Stimulated activated CD4-positive, alpha-beta T cell treated with anti-CD3 and anti-CD28 coated beads, Interleukin-15, amount 100 ng/mL, for 1 hour (primary cell): ENCODE results near the gene MECP2.
"Not testable (repeated sequence)": the region's sequence is repeated elsewhere in the genome, so short reads cannot be mapped to it uniquely, and the experiment has no call there.

ENCODE experiments used
- DNase-seq, 2 donors: peaks; one replicate each; pipeline ENCODE4 v3.0.0-alpha.2; 2020; ENCODE audit warnings: low read depth in 1 of 2, low spot score in 1 of 2

The MECP2 gene

DNA sequence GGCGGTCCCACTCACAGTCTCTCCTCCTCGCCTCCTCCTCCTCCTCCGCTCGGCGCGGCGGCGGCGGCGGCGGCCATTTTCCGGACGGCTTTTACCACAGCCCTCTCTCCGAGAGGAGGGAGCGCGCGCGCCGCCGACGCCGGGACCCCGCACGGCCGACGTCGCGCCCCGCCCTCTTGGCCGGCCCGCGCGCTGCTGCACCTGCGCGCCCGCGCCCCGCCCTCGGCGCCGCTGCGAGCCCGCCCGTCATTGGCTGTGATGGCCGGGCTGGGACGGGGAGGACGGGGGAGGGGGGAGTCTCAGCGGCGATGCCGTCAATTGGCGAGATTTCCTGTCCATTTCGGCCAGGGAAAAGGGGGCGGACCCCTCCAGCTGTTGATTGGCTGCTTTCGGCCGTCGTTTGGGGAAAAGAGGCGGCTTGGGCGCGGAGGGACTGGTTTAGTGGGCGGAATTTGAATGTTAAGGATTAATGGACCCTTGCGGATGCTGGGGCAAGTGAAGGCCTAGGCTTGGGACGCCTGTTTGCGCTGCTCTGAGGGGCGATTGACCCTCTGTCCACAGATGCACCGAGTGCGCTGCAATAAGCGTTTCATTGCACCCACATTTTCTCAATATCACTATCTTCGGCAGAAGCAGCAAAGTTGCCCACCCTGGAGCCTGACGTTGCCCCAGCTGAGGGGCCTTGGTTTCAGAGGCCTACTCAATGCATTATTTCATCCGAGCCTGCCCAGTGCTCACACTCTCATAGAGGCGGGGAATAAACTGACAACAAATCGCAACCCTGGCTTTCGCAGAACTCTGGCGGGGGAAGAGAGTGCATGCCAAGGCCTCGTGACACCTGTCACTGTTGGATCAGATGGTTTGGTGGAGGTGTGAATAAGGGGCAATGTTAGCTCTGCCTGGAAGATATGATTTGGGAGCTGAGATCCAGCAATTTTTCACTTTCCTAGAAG, at the start of gene MECP2:
Gene MECP2 (minus strand): TSS at position 129 of the 953 bp plus-strand sequence.
- peak; percentile 72 to 77 for DNase-seq

DNA sequence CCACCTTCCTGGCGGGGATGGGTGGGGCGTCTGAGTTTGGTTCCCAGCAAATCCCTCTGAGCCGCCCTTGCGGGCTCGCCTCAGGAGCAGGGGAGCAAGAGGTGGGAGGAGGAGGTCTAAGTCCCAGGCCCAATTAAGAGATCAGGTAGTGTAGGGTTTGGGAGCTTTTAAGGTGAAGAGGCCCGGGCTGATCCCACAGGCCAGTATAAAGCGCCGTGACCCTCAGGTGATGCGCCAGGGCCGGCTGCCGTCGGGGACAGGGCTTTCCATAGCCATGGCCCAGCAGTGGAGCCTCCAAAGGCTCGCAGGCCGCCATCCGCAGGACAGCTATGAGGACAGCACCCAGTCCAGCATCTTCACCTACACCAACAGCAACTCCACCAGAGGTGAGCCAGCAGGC, 46.5 kb upstream of the MECP2 start, which contains the start of gene OPN1LW:
Gene OPN1LW (plus strand): TSS at position 234 of the 400 bp plus-strand sequence. CDS start 41 bp downstream, at position 275.
- not testable (repeated sequence) for DNase-seq

DNA sequence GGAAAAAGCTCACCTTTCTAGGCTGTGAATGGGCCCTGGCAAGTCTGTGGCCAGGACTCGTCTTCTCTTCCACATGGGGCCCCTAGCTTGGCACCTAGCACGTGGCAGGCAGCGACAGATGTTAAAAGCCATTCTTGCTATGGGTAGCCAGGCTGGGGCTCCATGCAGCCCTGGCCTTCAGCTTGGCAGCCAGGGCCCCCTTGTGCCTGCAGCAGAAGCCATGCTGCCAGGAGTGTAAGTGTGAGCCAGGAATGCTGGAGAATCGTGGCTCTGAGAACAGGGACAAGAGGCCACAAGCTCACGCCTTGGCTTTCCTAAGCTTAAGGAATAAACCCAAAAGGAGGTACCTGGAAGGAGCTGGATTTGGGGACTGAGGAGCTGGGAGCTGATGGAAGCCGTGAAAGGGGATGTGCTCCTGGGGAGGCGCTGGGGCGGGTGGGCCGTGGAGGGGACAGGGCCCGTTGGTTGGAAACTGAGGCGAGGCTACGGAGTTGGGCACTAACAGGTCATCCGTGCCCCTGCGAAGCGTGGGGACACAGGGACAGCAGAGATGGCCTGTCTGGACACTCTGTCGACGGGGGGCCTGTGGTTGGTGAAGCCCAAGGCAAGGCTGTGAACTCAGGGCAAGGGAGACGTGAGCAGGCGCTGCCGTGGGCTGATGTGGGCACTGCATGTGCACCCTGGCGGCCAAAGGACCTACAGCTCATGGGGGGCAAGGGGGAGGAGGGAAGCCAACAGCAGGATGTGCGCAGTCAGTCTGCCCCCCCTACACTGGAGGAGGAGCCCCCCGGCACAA, 45.6 kb upstream of the MECP2 start:
- DNase-seq, result no peak

DNA sequence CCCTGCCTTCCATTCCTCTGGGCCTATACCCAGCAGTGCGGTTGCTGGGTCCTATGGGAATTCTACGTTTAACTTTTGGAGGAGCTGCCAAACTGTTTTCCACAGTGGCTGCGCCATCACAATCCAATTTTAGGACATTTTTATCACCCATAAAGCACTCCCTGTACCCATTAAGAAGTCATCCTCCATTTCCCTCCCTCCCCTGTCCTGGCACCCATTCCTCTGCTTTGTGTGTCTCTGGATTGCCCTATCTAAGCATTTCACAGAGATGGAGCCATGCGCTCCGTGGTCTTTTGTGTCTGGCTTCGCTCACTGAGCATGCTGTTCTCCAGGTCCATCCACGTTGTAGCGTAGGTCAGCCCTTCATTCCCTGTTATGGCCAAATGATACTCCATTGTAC, 44.9 kb upstream of the MECP2 start:
- DNase-seq, result no peak

DNA sequence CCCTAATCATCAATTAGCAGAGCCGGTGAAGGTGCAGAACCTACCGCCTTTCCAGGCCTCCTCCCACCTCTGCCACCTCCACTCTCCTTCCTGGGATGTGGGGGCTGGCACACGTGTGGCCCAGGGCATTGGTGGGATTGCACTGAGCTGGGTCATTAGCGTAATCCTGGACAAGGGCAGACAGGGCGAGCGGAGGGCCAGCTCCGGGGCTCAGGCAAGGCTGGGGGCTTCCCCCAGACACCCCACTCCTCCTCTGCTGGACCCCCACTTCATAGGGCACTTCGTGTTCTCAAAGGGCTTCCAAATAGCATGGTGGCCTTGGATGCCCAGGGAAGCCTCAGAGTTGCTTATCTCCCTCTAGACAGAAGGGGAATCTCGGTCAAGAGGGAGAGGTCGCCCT, 43.2 kb upstream of the MECP2 start:
- DNase-seq, result no peak

DNA sequence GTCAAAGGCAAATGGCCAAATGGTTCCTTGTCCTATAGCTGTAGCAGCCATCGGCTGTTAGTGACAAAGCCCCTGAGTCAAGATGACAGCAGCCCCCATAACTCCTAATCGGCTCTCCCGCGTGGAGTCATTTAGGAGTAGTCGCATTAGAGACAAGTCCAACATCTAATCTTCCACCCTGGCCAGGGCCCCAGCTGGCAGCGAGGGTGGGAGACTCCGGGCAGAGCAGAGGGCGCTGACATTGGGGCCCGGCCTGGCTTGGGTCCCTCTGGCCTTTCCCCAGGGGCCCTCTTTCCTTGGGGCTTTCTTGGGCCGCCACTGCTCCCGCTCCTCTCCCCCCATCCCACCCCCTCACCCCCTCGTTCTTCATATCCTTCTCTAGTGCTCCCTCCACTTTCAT, 42.7 kb upstream of the MECP2 start:
- DNase-seq, result no peak

DNA sequence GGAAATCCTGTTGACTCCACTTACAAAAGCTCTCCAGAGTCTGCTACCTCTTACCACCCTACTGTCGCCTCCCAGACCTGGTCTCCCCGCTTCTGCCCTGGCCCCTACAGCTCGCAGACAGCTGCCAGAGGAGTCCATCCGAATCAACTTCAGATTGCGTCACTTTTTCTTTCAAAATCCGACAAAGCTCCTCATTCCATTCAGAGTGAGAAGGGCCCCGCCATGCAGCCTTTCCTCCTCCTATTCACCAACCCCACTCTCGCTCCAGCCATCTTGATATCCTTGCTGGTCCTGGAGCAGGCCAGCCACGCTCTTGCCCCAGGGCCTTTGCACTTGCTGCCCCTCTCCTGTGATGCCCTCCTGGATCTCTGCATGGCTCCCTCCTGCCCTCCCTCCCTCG, 41.3 kb upstream of the MECP2 start:
- DNase-seq, result no peak

DNA sequence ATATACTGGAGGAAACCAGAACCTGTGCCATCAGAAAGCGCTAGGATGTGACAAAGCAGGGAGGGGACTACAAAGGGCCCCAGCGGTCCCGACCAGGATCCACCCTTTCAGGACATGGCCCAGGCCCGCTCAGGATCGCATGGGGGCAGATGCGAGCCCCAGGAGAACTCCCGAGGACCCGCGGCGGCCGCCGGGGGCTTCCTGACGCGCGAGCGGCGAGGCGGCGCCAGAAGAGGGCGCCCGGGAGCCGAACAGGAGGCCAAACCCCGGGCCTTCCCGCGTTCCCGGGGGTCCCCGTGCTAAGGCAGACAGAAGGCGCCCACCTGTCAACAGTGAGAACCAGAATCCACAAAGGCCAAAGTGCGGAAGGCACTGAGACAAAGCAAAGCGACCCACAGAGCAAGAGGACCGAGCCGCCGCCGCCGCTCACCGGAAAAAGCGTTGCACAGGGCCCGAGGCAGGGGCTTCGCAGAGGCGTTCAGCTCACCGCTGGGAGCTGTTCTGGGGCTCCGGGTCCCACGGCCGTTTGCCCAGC, 39.2 kb upstream of the MECP2 start:
- DNase-seq, result peak; percentile 38 to 54

DNA sequence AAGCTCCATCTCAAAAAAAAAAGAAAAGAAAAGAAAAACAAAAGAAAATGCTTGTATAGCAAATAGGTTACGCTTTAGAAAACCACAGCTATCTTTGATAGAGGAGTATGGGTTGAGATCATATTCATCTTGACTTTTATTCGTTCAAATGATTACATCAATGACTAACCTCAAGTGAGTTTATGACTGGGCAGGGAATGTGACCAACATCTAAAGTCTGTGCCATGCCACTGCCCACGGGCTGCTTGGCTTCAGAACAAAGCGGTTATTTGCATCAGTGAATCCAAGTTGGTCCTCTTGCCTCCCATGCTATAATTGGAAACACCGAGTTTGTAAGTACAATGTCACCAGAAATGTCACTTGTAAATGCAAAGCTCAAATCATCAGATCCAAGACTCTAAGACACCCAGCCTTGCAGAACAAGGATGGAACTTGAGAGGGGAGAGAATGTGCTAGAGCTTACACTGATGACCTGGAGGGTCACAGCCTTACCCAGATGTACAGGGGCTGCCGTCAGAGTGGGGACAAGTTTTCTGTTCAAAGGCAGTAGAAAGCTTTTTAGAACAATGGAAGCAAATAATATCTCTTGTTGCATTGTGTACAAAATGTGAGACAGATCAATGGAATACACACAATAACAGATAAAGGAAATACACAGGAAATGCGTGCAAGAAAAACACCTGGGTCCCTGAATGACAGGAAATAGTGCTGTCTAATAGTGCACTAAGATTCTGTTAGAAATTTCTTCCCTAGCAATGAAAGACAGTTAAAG, 38.1 kb upstream of the MECP2 start:
- DNase-seq, result no peak

DNA sequence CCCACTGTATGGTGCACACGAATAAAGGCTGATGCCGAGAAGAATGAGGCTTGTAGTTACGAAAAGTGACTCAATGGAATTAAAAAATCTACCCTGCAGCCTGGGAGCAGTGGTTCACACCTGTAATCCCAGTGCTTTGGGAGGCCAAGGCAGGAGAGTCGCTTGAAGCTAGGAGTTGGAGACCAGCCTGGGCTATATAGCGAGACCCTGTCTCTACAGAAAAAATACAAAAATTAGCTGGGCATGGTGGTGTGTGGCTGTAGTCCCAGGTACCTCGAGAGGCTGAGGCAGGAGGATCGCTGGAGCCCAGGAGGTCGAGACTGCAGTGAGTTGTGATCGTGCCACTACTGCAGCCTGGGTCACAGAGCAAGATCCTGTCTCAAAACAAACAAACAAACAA, 34.8 kb upstream of the MECP2 start:
- DNase-seq, result no peak

DNA sequence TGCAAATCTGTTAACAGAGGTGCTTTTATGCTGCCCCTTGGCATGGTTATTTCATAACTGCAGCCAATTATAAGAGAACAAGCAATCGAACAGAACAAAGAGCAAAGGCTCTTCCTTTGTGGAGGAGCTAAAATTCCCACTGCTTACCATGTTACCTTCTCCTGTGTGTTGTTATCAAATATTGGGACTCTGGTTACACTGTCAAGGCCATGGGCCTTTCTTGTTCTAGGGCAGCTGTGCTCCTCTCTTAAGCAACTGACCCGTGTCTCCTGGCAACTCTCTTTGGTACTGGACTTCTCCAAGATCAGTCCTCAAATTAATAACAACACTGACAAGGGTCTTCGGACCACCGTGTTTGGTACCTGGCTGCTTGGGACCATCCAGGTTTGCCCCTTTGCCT, 34.4 kb upstream of the MECP2 start:
- no peak for DNase-seq

DNA sequence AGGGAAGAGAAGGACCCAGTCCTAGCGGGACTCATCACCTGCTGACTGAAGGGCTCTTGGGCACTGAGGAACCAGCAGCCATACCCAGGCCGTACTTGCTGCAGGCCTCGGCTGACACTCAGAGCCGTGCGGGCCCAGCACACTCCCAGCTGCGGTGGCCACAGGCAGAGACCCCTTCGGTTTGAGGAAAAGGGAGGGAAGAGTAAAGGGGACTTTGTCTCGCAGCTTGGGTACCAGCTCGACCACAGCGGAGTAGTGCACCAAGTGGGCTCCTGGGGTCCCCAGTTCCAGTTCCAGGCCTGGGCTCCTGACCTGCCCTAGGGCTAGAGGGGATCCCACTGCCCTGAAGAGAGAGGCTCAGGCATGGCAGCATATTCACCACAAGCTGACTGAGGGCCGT, 28.6 kb upstream of the MECP2 start:
- DNase-seq, result no peak

DNA sequence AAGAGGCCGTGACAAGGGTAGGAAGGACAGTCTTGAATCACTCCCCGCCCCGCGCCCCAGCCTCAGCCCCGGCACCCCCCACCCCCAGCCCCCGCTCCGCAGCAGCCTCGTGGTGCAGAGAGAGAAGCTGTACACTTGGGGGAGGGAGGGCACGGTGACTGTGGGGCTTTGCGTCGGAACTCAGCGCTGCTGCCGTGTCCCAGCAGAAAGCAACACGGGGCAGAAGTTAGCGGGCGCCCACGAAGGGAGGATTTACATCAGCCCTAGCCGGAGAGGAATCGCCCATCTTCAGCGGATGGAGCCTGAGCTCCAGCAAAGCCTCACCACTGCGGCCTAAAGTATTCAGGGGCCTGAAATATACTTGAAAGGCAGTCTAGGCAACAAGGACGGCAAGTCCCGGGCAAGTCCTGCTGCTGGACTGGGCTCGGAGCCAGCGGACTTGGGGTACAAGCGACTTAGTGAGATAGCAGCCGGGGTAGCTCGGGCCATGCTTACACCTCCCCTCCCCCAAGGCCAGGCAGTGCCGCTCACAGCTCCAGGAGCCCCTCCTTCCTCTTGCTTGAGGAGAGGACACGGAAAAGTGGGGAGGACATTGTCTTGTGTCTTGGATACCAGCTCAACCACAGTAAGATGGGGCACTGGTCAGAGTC, 28.0 kb upstream of the MECP2 start:
- no peak for DNase-seq

DNA sequence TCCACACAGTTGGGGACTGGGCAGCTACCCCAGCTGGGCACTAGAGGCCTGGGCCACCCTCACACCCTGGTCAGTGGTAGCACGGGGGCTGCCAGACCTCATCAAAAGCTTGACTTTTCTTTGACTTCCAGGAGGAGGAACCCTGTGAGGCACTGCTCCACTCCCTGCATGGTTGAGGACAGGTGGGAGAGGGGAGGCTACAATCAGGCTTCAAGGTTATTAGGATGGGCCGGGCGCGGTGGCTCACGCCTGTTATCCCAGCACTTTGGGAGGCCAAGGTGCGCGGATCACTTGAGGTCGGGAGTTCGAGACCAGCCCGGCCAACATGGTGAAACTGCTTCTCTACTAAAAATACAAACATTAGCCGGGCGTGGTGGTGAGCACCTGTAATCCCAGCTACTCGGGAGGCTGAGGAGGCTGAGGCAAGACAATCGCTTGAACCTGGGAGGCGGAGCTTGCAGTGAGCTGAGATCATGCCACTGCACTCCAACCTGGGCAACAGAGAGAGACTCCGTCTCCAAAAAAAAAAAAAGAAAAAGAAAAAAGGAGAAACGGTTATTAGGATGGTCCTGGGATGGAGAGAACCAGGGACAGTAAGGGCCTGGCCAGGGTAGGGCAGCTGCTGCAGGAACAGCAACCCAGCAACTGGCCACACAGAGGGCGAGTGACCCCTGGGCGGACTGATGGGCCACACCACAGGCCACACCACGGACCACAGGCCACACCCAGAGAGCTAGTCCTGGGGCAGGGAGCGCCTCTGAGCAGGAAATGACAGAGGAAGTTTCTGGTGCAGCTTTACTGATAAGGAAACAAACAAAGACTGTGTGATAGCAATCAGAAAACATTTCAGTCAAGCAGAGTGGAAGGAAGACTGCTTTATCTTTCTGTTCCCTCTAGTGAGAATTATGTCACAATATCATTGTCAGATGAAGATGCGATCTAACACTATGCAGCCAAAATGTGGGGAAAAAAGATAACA, 26.0 kb upstream of the MECP2 start:
- no peak for DNase-seq

DNA sequence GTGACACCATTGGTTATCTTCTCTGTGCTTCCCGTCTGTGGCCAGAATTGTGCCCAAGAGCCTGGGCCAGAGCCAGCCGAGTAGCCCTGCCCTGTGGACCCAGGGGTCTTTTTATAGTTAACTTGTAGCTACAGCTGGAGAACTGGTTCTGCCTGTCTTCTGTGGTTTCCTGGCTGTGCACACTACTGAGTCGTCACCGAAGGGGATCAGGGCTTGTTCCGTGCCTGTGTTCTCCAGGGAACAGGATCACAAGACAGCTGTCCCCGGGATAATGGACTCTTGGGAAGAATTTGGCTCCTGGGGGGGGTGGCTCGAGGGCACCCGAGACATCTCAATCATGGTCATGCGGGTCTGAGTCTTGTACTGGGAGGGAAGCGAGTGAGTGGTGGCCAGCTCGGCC, 24.4 kb upstream of the MECP2 start:
- no peak for DNase-seq

DNA sequence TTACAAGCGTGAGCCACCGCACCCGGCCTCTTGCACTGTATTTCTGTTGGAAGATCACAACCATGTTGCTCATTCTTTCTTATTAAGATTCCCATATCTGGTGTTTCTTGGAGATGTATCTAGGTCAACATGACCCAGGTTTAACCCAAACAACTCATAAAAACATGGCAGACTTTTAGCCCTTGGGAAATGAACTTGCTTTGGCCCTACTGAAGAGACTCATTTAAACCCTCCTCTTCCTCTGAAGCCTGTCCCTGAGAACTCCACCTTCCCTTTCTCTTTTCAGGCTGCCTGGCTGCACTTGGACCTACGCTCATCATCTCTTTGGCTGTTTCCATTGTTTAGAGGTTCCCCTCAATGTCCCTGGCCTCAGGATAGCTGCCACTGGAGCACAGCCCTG, 23.7 kb upstream of the MECP2 start:
- DNase-seq, result no peak

DNA sequence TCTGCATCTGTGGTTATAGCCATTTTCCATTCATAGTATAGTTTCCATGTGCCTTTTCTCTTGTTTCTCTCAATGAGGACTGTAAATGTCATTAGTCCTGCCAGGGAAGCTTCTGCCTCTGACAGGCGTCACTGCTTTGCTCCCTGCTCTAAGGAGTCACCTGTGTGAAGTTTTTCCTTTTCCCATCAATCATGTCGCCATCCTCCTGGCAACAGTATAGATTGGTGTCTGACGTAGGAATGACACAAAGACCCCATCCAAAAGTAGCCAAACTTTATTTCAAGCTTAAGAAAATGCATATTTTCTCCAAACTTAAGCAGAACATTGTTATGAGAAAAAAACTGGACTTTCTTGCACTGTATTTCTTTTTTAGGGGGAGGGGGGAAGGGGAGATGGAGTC, 23.1 kb upstream of the MECP2 start:
- no peak for DNase-seq

DNA sequence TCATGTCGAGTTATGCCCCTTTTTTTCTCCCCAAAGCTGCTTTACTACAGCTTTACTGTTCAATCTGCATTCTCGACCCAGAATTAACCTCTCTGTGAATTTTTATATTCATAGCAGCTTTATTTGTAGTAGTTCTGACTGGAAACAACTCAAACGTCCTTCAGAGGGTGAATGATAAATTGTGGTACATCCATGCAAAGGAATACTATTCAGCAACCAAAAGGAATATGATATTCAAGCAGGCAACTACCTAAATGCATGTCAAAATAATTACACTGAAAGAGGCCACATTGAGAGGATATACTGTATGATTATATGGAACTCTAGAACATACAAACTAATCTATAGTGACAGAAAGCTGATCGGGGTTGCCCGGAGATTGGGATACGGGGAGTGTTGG, 20.0 kb upstream of the MECP2 start:
- no peak for DNase-seq

DNA sequence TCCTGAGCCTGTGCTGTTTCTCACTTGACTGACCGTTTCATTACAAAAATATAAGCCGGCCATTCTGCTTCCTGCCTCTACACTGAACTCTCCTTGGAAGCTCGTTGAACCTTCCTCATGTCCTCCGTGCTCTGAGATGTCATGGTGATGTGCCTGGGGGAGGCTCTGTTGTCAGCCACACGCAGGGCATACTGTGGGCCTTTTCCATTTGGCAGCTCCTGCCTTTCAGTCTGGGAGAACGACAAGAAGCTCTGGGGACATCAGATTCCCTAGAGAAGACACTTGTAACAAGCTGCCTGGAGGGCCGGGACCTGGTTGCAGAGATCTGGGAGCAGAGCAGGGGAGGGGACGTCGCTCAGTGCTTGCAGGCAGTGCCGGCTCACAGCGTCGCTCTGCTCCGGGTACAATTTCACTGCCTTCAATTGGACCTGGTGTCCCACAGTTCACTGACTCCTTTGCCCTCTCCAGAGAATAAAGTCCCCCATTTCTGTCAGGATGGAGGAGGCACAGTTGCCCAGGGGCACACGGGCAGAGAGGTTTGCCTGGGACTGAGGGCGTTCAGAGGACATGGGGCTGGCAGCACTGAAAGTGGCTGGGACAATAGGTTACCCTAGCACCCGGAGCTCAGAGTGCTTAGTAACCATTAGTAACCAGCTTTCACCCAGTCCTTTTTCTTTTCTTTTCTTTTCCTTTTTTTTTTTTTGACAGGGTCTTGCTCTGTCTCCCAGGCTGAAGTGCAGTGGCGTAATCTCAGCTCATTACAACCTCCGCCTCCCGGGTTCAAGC, 19.1 kb upstream of the MECP2 start:
- DNase-seq, result no peak
